HepG2 (cell line): Measurements from ENCODE around the gene RIN3. TPM values are rescaled to one million over a fixed set of nuclear protein-coding genes. Genes with fewer than 3 reads are reported as not detected.
A peak's percentile ranks its signal among the peaks of the same experiment; 100 is the strongest.
"Not testable (repeated sequence)": the region's sequence is repeated elsewhere in the genome, so short reads cannot be mapped to it uniquely, and the experiment has no call there.

Source experiments
- ATAC-seq: fragments of 200-7000 bp; cut with Tn5 transposase; 3 replicates; pipeline ENCODE4 v1.9.1; 2020; ENCODE audit warnings: mild to moderate bottlenecking, moderate library complexity
- BruUV-seq: library from RNA; stranded (reverse); fragments of 400-500 nt; replicated peaks from 2 replicates; lab custom pipeline; 2021; lab: Mats Ljungman, UMichigan
- CTCF ChIA-PET: fragments of 300-600 bp; formaldehyde crosslinking; extraction: SDS; loops from one replicate; lab custom pipeline; 2021; ENCODE audit warnings: low total read pairs, inconsistent platforms, low intra/inter-chr PET ratio; lab: Yijun Ruan, JAX
- POLR2A ChIA-PET: fragments of 350-600 bp; sonication (Branson Sonifier 250); formaldehyde crosslinking; loops from one replicate; lab custom pipeline; 2020; ENCODE audit warnings: antibody characterized with exemption, inconsistent platforms; lab: Yijun Ruan, JAX
- DNase-seq: peaks from one replicate; pipeline ENCODE4 v3.0.0-alpha.2; 2015; ENCODE audit warnings: low spot score
- FAIRE-seq: peaks from 3 replicates; lab custom pipeline; 2011; peaks lifted over from hg19 to GRCh38; lab: Jason Lieb, UNC
- H2AFZ ChIP-seq: one replicate; pipeline ENCODE4 v1.6.1; 2011; ENCODE audit warnings: low read length, inconsistent platforms
- H3K27ac ChIP-seq: fragments of 300-600 bp; 3 replicates; pipeline ENCODE4 v1.8.0; 2011; ENCODE audit warnings: mixed run types, mild to moderate bottlenecking, mixed read lengths, low read length, inconsistent platforms; ENCODE audit not compliant: insufficient read depth; ENCODE audit errors: extremely low read length
- H3K27me3 ChIP-seq, 2 experiments: fragments of 200-600 bp in 1 of 2; 2 replicates in 1 of 2; 3 replicates in 1 of 2; pipeline versions ENCODE4 v1.6.0 to v1.8.0; 2011; ENCODE audit warnings: low read length in 2 of 2, mild to moderate bottlenecking in 2 of 2, moderate library complexity in 2 of 2, inconsistent platforms in 1 of 2; ENCODE audit not compliant: insufficient read depth in 2 of 2, control insufficient read depth in 1 of 2
- H3K36me3 ChIP-seq, 2 experiments: fragments of 200-600 bp in 1 of 2; replicated peaks in 1 of 2; 2 replicates in 1 of 2; 3 replicates in 1 of 2; pipeline versions ENCODE4 v1.5.1 to v1.8.0; 2011; ENCODE audit warnings: low read length in 2 of 2, inconsistent platforms in 1 of 2; ENCODE audit not compliant: insufficient read depth in 2 of 2, control insufficient read depth in 1 of 2
- H3K4me1 ChIP-seq: 2 replicates; pipeline ENCODE4 v1.5.1; 2012; ENCODE audit warnings: low read length, inconsistent platforms; ENCODE audit not compliant: insufficient read depth
- H3K4me2 ChIP-seq: 2 replicates; pipeline ENCODE4 v1.6.0; 2011; ENCODE audit warnings: low read depth, low read length, inconsistent platforms
- H3K4me3 ChIP-seq, 3 experiments: fragments of 200-600 bp in 1 of 3; sonication (generic), shearing (Covaris generic) in 1 of 3; replicated peaks in 1 of 3; 2 replicates each; pipeline ENCODE4 v1.5.1; 2011 to 2016; ENCODE audit warnings: low read length in 3 of 3, inconsistent platforms in 2 of 3, low read depth in 2 of 3, mild to moderate bottlenecking in 2 of 3, control low read depth in 1 of 3, mixed read lengths in 1 of 3; ENCODE audit not compliant: insufficient read depth in 1 of 3
- H3K79me2 ChIP-seq: one replicate; pipeline ENCODE4 v1.6.1; 2011; ENCODE audit warnings: low read length, inconsistent platforms; ENCODE audit not compliant: insufficient read depth
- H3K9ac ChIP-seq: 2 replicates; pipeline ENCODE4 v1.6.0; 2011; ENCODE audit warnings: mild to moderate bottlenecking, low read depth, low read length, inconsistent platforms; ENCODE audit not compliant: insufficient read depth
- H3K9me3 ChIP-seq: 2 replicates; pipeline ENCODE4 v1.5.1; 2012; ENCODE audit warnings: mild to moderate bottlenecking, low read length
- H4K20me1 ChIP-seq: 2 replicates; pipeline ENCODE4 v1.6.0; 2011; ENCODE audit warnings: inconsistent platforms, mild to moderate bottlenecking, low read length, moderate library complexity; ENCODE audit not compliant: insufficient read depth
- CBX5 ChIP-seq: sonication (generic); formaldehyde crosslinking; IDR thresholded peaks from 2 replicates; pipeline ENCODE4 v1.4.0; 2020; ENCODE audit warnings: missing genetic modification reagents, borderline replicate concordance
- CTCF ChIP-seq: sonication (generic); formaldehyde crosslinking; IDR thresholded peaks from 2 replicates; pipeline ENCODE4 v1.5.0; 2020; ENCODE audit warnings: mild to moderate bottlenecking, missing genetic modification reagents, moderate library complexity
- ELF3 ChIP-seq: IDR thresholded peaks from 2 replicates; pipeline ENCODE4 v1.6.1; 2016; ENCODE audit warnings: missing genetic modification reagents, missing compliant biosample characterization
- FOXM1 ChIP-seq: sonication (generic); formaldehyde crosslinking; IDR thresholded peaks from 2 replicates; pipeline ENCODE4 v1.5.0; 2020; ENCODE audit warnings: missing genetic modification reagents
- RAD21 ChIP-seq: fragments of 450-650 bp; formaldehyde crosslinking; IDR thresholded peaks from 2 replicates; pipeline ENCODE4 v1.5.0; 2020; ENCODE audit warnings: mild to moderate bottlenecking
- SMC3 ChIP-seq: IDR thresholded peaks from 2 replicates; pipeline ENCODE4 v1.6.1; 2011; ENCODE audit warnings: low read length, improper control_type of control experiment
- STAG1 ChIP-seq: sonication (generic); formaldehyde crosslinking; IDR thresholded peaks from 2 replicates; pipeline ENCODE4 v1.4.0; 2020; ENCODE audit warnings: missing genetic modification reagents
- TBL1XR1 ChIP-seq: fragments of 150-350 bp; IDR thresholded peaks from 2 replicates; pipeline ENCODE4 v1.6.1; 2014; ENCODE audit warnings: borderline replicate concordance, low read length; ENCODE audit not compliant: partially characterized antibody
- TEAD3 ChIP-seq: optimal IDR thresholded peaks from 2 replicates; pipeline ENCODE3; 2016; ENCODE audit warnings: borderline replicate concordance
- XRCC5 ChIP-seq: fragments of 200-400 bp; formaldehyde crosslinking; optimal IDR thresholded peaks from 2 replicates; pipeline ENCODE3; 2017; ENCODE audit warnings: mild to moderate bottlenecking, low read length
- ZFX ChIP-seq: sonication (generic); formaldehyde crosslinking; IDR thresholded peaks from 2 replicates; pipeline ENCODE4 v1.4.0; 2020; ENCODE audit warnings: mild to moderate bottlenecking, low read depth, missing genetic modification reagents, moderate library complexity
- ZNF580 ChIP-seq: IDR thresholded peaks from 2 replicates; pipeline ENCODE4 v1.6.1; 2016; ENCODE audit warnings: low read depth, borderline replicate concordance
- WGBS: methylation state at CpG from one replicate; pipeline ENCODE4 v1.1.6; 2017; ENCODE audit warnings: low lambda C conversion rate; 5-methylcytosine and 5-hydroxymethylcytosine counted together
- in situ Hi-C: cut with HindIII; loops from 2 replicates; pipeline ENCODE4 v1.10.0; 2017; ENCODE audit warnings: low pct_unique_long_range_greater_than_20kb; ENCODE audit not compliant: extremely low pct_ligation_motif_present
- intact Hi-C: fragments of 100-400 bp; cut with micrococcal nuclease; formaldehyde crosslinking; loops from one replicate; pipeline ENCODE4 v1.10.0; 2022; ENCODE audit not compliant: unreplicated experiment
- polyA plus RNA-seq, 8 experiments: library from polyadenylated mRNA; depleted of rRNA in 3 of 8; stranded (reverse) in 7 of 8; unstranded in 1 of 8; fragments of >200 nt; fragmentation: Illumina TruSeq in 4 of 8; extraction: Trizol in 4 of 8; gene quantifications; 2 replicates each; pipeline versions ENCODE4 v1.2.1 to v1.2.3, GENCODE V29; 2011 to 2016; ENCODE audit warnings: low read depth in 4 of 8, missing spikeins in 1 of 8, mixed read lengths in 1 of 8; ENCODE audit not compliant: insufficient read depth in 1 of 8
- total RNA-seq, 5 experiments: library from RNA; depleted of rRNA; stranded (reverse); fragments of >200 nt; fragmentation: Illumina TruSeq; extraction: Trizol; gene quantifications; 2 replicates each; pipeline ENCODE4 v1.2.3, GENCODE V29; 2016; ENCODE audit warnings: low read depth in 1 of 5

The RIN3 gene
- total and polyA plus RNA-seq, 2 of the 13 experiments (the other 11 are each of a cell fraction or from before 2014, with no cell fraction given), result 2.3 to 3.6 TPM

- TF ChIP-seq CBX5 (CRISPR knock-in tag) (no peak), TBL1XR1 (no peak), ELF3 (CRISPR knock-in tag) (no peak), FOXM1 (CRISPR knock-in tag) (no peak)
Observed at GRCh38 chr14:92712654-92713051, 199.1 kb downstream of the RIN3 start (continued).

GRCh38 chr14:92714739-92715307 lies 201.2 kb downstream of the RIN3 start:
- H3K79me2 ChIP-seq, POLR2A ChIA-PET, H4K20me1 ChIP-seq, H3K4me2 ChIP-seq, BruUV-seq, H3K9ac ChIP-seq, H3K36me3 ChIP-seq, H3K9me3 ChIP-seq, H3K27ac ChIP-seq, H3K4me3 ChIP-seq, H2AFZ ChIP-seq, H3K4me1 ChIP-seq, H3K27me3 ChIP-seq: not testable (repeated sequence)
- DNase-seq (peak; percentile 59), ATAC-seq (peak; percentile 96), FAIRE-seq (peak; percentile 52)
- 73% methylated on average over 7 of the region's 7 CpGs for WGBS
- CTCF ChIA-PET, result interaction anchor here (6.0 kb wide), 1 partner anchor 69 kb away, joined by 68 read pairs; no protein-coding TSS in a partner anchor
- 0 out of 2 replicates have a peak, but pooled peaks have one; percentile 27 for TF ChIP-seq ZNF580
- peak; percentile 84 for TF ChIP-seq CTCF (CRISPR knock-in tag)
- peak; percentile 92 for TF ChIP-seq SMC3
- peak; percentile 74 for TF ChIP-seq STAG1 (CRISPR knock-in tag)
- TF ChIP-seq TEAD3 (CRISPR knock-in tag), result peak; percentile 35
- peak; percentile 70 for TF ChIP-seq RAD21 (CRISPR knock-in tag)
- peak; percentile 28 for TF ChIP-seq XRCC5
- TF ChIP-seq ZFX (CRISPR knock-in tag), result peak; percentile 26; the same call in 1 of the 2 replicates
- in situ Hi-C loops, result loop anchor here (5.0 kb wide), 1 partner anchor 67 kb away; no protein-coding TSS in a partner anchor
- intact Hi-C loops, result loop anchor here (1.0 to 5.0 kb wide), 2 partner anchors 32 to 69 kb away; partner anchors contain the start of gene LGMN
